Kasumi-1 (cell line): ENCODE results near the gene OR5K3.
"Not testable (repeated sequence)": the region's sequence is repeated elsewhere in the genome, so short reads cannot be mapped to it uniquely, and the experiment has no call there.

ENCODE experiments used
- DNase-seq, 2 experiments: peaks; one replicate each; lab custom pipeline; 2025; lab: John Stamatoyannopoulos, UW

Gene OR5K3, protein sequence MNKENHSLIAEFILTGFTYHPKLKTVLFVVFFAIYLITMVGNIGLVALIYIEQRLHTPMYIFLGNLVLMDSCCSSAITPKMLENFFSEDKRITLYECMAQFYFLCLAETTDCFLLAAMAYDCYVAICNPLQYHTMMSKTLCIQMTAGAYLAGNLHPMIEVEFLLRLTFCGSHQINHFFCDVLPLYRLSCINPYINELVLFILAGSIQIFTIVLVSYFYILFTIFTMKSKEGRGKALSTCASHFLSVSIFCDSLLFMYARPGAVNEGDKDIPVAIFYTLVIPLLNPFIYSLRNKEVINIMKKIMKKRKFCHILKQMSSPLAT

DNA sequence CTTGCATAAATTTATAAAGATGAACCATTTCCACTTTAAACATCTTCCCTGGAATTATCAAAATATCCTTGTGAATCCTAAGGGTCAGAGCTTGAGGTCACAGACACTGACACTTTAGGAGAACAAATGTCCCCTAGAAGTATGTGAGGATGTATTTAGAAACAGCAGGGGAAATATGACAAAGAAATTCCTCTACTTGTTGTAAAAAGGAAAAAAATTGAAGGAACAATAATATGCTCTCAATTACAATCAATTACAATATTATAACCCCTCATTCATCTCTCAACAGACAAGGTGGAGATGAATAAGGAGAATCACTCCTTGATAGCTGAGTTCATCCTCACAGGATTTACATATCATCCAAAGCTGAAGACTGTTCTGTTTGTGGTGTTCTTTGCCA is at the start of gene OR5K3:
Gene OR5K3 (plus strand): TSS at position 301 of the 400 bp plus-strand sequence. CDS start 0 bp downstream, at position 301.
- DNase-seq = no peak

DNA sequence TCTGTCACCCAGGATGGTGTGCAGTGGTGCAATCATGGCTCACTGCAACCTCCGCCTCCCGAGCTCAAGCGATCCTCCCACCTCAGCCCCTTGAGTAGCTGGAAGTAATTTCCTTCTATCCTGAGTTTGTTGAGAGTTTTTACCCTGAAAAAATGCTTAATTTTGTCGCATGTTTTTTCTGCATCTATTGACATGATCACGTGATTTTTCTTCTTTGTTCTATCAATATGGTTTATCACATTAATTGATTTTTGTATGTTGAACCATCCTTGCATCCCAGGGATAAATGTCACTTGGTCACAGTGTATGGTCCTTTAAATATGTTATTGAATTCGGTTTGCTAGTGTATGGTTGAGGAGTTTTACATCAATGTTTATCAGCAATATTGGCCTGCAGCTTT is 48.7 kb upstream of the OR5K3 start:
- DNase-seq = no peak

DNA sequence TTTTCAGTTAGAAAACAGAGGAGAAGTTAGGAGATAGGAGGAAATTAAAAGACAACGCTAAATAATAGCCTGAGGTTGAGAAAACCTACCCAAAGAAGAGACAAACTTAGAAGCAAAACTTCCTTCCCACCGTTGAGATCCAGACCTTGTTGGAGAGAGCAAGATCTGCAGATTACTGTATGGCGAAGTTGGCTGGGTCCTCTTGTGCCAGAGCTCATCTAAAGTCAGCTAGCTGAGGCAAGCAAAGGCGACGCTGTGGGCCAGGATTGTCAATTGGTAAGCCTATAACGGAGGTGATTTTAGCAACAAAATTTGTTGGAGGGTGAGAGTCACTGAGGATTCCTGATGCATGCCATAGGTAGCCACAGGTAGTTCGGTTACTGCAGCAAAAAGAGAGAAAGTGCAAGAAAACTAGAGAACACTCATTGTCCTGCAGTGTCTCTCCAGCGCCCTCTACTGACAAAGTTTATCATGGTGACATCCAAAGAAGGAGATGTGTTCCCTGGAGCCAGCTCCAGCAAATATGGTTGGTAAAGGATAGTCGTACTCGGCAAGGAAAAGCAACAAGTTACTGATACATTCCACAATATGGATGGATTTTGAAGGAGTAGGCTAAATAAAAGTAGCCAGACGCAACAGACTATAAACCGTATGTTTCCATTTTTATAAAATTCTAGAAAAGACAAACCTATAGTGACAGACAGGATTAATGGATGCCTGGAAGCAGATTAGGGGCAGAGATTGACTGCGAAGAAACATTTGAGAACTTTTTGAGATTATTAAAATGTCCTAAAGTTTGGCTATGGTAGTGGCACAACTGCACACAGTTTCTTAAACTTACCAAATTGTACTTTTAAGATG is 46.6 kb upstream of the OR5K3 start:
- DNase-seq = peak; percentile 39 to 68

DNA sequence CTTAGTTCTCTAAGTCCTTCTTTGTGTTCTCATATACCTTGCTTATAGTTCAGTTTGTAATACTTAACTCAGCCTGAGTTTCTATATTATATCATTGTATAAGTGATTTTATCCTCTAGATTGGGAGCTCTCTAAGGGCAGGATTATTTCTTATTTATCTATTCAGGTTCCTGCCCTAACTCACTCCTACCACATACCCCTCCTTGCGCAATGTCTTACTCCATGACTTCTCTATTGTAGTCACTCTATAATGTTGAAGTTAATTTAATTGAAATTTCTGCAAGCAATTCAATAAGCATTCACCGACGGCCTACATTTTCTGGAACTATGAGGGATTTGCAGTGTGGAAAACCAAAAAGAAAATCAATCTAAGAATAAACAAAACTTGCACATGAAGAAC is 40.4 kb upstream of the OR5K3 start:
- no peak for DNase-seq

DNA sequence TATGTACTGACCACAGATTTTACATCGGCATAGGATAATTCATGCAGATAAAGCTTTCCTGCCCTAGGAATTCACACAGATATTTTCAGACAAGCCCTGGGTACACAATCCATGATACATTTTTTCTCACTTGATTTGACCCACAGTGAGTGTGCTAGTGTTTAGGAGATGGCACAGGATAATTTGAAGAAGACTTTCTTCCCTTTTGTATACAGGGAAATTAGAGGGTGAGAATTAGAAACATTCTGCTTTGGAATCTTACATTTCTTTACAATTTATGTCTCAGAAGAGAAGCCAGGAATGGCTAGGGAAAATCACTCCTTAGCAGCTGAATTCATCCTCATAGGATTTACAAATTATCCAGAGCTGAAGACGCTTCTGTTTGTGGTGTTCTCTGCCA is 36.9 kb upstream of the OR5K3 start, which contains the start of gene OR5K4:
Gene OR5K4 (plus strand): TSS at position 301 of the 400 bp plus-strand sequence. CDS start 0 bp downstream, at position 301.
- DNase-seq = no peak

DNA sequence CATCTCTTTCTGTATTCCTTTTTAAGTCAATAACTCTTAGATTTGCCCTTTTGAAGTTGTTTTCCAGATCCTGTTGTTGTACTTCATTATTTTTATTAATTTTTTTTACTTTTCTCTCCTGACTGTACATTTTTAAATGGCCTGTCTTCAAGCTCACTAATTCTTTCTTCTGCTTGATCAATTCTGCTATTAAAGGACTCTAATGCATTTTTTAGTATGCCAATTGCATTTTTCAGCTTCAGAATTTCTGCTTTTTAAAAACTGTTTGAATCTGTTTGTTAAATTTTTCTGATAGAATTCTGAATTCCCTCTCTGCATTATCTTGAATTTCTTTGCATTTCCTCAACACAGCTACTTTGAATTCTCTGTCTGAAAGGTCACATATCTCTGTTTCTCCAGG is 31.2 kb upstream of the OR5K3 start:
- DNase-seq = no peak

DNA sequence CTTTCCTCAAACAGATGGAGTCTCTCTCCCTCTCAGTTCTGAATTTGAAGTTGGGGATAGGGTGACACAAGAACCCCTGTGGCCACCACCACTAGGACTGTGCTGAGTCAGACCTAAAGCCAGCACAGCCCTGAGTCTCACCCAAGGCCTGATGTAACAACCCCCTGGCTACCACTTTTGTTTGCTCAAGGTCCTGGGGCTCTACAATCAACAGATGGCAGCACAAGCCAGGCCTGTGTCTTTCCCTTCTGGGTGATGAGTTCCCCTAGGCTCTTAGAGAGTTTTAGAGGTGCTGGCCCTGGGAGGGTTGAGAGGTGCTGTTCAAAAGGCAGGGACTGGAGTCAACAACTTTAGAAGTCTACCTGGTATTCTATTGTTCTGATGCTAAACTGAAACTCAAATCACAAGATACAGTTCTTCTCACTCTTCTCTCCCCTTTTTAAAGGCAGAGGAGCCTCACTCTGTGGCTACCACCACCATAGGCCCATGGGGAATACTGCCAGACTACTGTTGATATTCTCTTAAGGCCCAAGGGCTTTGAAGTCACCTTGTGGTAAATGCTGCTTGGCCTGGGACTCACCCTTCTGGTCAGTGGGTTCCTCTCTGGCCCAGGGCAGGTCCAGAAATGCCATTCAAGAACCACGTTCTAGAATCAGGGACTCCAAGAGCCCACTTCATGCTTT is 30.3 kb upstream of the OR5K3 start:
- DNase-seq = no peak

DNA sequence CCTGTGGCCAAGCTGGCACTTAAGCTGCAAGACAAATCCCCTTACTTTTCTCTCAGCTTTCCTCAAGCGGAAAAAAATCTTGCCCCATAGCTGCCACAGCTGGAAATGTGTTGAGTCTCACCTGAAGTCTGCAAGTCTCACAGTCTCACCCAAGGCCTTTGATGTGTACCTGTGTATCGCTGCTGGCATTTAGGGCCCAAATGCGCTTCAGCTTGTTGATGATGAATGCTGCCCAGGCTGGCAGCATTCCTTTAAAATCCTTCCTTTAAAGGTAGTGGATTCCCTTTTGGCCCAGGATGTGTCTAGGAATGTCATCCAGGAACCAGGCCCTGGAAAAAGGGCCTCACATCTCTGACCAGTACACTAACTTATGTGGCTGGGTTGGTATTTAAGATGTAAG is 29.8 kb upstream of the OR5K3 start:
- no peak for DNase-seq

DNA sequence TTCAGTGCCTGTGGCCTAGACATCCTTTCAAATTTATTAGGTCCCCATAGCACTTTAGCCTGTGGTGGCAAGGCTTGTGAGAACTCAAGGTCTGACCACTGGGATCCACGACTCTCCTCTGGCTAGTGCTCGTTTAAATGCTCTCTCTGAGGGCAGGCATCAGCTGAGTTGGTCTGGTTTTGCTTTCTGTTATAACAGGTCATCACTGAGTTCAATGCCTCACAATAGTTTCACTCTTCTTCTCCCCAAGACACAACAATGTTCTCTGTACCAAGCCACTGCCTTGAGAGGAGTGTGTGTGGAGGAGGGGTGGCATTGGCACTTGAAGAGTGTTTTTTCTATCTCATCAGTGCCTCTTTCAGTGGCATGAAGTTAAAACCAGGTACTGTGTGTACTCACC is 29.2 kb upstream of the OR5K3 start:
- no peak for DNase-seq

DNA sequence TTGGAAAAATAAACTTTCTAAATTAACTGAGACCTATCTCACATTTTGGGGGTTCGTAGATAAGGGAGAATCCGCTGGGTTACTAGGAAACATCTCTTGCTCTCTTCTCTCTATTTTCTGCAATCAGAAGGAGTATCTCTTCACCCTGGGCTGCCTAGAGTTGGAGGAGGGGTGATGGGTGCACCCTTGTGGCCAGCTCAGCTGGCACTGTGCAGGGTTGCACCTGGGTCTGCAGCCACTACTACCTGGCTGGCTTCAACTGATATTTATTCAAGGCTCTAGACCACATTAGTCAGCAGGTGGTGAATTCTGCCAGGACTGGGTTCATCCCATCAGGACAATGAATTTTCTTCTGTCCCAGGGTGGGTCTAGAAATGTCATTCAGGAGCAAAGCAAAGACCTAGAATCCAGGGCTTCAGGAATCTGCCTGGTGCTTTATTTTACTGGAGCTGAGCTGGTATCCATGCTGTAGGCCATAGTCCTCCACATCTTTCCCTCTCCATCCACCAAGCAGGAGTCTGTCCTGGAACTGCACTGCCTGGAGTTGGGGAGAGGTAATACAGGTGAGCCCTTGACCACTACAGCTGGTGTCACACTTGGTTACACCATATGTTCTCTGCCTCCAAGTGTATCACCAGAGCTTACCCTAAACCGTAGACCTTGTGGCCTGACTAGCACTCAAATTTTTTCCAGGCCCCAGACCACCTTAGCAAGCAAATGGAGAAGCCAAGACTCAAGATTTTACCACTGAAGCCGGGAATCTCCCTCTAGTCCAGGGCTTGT is 22.8 kb upstream of the OR5K3 start:
- no peak for DNase-seq

DNA sequence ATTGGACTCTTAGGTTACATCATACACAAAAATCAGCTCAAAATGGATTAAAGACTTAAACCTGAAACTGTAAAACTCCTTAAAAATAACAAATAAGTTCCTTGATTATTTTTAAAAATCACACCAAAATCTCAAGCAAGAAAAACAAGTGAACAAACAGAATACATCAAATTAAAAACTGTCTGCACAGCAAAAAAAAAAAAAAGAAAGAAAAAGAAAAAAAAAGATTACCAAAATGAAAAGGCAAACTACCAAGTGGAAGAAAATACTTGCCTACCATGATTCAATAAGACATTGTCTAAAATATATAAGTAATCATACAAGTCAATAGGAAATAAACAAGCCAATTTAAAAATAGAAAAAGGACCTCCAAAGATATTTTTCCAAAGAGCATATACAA is 19.3 kb upstream of the OR5K3 start:
- no peak for DNase-seq

DNA sequence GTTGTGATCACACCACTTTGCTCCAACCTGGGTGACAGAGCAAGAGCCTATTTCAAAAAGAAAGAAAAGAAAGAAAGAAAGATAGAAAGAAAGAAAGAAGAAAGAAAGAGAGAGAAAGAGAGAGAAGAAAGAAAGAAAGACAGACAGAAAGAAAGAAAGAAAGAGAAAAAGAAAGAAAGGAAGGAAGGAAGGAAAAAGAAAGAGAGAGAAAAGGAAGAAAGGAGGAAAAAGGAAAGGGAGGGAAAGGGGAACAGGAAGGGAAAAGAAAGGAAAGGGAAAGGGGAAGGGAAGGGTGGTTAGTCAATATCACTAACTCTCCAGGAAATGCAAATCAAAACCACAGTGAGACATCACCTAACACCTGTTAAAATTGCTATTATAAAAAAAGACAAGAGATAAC is 18.6 kb upstream of the OR5K3 start:
- DNase-seq = no peak

DNA sequence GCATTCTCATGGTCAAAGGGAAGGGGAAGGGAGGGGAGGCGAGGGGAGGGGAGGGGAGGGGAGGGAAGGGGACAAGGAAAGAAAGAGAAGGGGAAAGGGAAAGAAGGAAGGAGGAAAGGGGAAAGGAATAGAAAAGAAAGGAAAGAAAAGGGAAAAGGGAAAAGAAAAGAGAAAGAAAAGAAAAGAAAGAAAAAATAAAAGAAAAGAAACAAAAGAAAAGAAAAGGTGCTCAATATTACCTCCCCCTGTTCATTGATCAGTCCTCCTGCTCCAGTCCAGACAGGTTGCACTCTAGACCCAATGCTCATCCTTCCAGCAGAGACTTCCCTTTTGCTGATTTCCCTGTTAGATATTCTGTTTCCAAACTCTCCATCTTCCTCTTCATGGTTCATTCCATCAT is 18.0 kb upstream of the OR5K3 start:
- DNase-seq = no peak

DNA sequence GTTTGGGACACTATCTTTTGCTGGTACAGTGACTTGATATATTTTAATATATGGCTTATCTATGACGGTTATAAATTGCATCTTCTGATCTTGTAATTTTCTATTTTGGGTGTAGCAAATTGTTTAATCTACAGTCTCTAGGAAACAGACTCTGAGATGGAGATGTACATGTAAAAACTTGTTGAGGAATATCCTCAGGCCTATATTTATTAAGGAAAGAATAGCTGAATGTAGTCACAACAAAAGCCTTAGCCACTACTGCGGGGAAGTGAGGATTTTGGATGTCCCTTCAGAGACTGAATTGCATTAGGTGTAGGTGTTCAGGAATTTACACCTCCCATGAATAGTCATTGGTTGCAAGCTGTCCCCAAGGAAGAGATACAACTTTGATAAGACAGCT is 13.8 kb upstream of the OR5K3 start:
- no peak for DNase-seq

DNA sequence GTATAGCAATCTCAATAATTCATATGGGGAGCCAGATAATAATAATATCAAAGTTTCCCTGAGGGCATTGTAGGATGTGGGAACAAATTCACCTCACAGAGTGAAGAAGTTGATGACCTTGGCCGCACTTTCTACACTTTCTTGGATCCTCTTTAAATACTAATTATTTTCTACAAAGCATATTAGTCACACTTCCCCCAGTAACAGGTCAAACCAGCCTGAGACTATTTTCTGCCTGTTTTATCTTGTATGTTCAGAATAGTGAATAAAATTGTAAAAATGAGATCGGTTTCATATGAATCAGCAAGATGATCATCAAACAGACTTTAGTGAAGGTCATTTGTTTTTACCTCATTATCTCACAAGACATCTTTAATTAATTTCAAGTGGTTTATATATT is 2.3 kb upstream of the OR5K3 start:
- DNase-seq = no peak

DNA sequence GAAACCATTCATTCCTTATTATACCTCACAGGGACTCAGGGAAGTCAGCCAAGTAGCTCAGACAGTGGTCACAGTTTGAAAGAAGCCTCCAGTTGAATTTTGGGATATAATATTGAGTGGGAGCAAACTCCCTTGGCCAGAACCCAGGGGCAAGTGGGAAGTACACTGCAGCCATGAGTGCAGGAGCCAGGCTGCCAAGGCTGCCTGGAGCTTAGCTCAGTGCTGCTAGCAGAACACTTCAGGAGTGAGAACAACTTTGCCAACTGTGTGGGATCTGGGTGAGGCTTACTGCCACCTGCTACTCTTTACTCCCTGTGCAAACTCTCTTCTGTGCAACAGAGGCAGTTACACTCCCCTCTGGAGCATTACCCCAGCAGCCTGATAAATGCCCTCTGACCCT is 4.6 kb downstream of the OR5K3 start:
- no peak for DNase-seq

DNA sequence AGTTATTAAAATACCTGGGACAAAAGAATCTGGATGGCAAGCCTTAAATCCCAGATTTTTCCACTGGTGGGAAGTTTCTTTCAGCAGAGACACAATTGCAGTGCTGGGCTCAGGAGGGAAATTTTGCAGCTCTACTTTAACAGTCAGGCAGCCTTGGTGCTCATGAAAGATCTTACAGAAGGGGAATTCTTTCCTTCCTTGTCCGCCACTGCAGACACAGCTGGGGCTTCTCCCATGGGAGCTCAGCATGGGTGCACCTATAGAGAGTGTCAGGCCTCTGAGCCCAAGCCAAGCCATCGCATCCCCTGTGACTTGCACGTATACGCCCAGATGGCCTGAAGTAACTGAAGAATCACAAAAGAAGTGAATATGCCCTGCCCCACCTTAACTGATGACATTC is 6.0 kb downstream of the OR5K3 start:
- not testable (repeated sequence) for DNase-seq

DNA sequence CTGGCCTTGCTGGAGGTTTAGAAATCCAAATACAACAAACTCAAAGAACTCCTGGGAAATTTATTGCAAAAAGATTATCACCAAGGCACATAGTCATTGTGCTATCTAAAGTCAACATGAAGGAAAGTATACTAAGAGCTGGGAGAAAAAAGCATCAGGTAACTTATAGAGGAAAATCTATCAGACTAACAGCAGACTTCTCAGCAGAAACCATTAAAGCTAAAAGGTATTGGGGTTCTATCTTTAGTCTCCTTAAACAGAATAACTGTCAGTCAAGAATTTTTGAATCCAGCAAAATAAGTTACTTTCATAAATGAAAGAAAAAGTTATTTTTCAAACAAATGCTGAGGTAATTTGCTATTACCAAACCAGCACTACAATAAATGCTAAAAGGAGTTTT is 8.0 kb downstream of the OR5K3 start:
- DNase-seq = peak; percentile 5 to 6

DNA sequence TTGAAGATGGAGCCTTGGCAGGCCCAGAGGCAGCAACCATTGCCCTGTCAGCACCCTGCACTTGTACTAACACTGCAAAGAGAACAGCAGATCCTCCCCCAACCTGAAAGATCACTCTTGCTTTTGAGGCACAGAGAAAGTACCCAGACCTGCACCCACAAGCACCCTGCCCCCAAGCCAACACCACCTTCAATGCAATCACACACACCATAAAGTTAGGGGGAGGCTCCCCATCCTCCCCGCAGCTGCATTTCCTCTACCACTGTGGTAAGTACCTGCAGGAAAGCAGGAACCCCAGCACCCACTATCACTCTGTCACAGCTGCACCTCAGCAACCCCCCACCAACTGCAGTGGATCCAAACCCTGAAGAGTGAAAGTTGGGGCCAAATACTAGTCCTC is 12.0 kb downstream of the OR5K3 start:
- DNase-seq = no peak

DNA sequence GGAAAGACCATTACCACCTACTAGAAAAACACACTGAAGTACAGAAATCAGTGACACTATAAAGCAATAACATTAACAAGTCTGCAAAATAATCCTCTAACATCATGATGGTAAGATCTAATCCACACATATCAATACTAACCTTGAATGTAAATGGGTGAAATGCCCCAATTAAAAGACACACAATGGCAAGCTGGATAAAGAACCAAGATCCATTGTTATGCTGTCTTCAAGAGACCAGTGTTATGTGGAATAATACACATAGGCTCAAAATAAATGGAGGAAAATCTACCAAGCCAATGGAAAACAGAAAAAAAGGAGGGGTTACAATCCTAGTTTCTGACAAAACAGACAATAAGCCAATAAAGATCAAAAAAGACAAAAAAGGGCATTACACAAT is 13.5 kb downstream of the OR5K3 start:
- no peak for DNase-seq

DNA sequence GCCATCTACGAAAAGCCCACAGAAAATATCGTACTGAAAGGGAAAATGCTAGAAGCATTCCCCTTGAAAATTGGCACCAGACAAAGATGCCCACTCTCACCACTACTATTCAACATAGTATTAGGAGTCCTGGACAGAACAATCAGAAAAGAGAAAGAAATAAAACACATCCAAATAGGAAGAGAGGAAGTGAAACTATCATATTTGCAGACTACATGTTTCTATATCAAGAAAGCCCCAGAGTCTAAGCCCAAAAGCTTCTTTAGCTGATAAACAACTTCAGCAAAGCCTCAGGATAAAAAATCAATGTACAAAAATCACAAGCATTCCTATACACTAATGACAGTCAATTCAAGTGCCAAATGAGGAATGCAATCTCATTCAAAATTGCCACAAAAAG is 15.6 kb downstream of the OR5K3 start:
- DNase-seq = no peak

DNA sequence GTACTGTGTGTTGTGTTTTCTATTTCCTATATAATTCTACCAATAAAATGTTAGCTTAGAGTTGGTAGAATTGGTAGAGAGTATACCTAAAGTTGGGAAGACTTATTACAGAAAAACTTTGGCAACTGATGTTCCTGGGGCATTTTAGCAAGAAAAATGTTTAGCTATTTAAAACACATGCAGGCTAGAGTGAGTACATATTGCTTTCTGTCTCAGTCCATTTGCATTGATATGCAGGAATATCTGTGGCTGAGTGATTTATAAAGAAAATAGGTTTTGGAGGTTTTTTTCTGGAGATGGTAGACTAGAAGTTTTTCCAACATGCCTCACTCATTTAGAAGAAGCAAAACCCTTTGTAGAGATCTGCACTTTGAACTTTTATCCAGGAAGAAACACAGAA is 42.1 kb downstream of the OR5K3 start:
- DNase-seq = no peak
